HG03439 (cell line): ENCODE data around the gene TBC1D10A.

ENCODE experiments used
- ATAC-seq: cut with Tn5 transposase; IDR thresholded peaks from one replicate; pipeline ENCODE4 v1.9.1; 2021; ENCODE audit warnings: mild to moderate bottlenecking, moderate library complexity; ENCODE audit not compliant: unreplicated experiment

TBC1D10A gene

GRCh38 chr22:30326706-30327362, at the start of gene TBC1D10A:
TSS of gene TBC1D10A (minus strand) at chr22:30326941. CDS start at chr22:30326881, 60 bp downstream.
- ATAC-seq = peak; percentile 84

GRCh38 chr22:30375312-30375849, 48.6 kb upstream of the TBC1D10A start:
- no peak for ATAC-seq

GRCh38 chr22:30373331-30374325, 46.9 kb upstream of the TBC1D10A start:
- ATAC-seq = no peak

GRCh38 chr22:30372915-30373314, 46.2 kb upstream of the TBC1D10A start:
- no peak for ATAC-seq

- no peak for ATAC-seq
Observed at GRCh38 chr22:30371981-30372380, 45.2 kb upstream of the TBC1D10A start.

GRCh38 chr22:30371321-30371720, 44.6 kb upstream of the TBC1D10A start:
- no peak for ATAC-seq

- ATAC-seq = no peak
Observed at GRCh38 chr22:30370641-30371230, 44.0 kb upstream of the TBC1D10A start.

GRCh38 chr22:30368420-30368819, 41.7 kb upstream of the TBC1D10A start:
- ATAC-seq = no peak

- no peak for ATAC-seq
Observed at GRCh38 chr22:30365891-30366290, 39.1 kb upstream of the TBC1D10A start.

GRCh38 chr22:30362651-30363281, 36.0 kb upstream of the TBC1D10A start:
- no peak for ATAC-seq

- ATAC-seq = no peak
Observed at GRCh38 chr22:30361916-30362650, 35.3 kb upstream of the TBC1D10A start.

GRCh38 chr22:30358541-30358940, 31.8 kb upstream of the TBC1D10A start:
- ATAC-seq = no peak

GRCh38 chr22:30357650-30358215, 31.0 kb upstream of the TBC1D10A start:
- ATAC-seq = no peak

- ATAC-seq = no peak
Observed at GRCh38 chr22:30357236-30357570, 30.5 kb upstream of the TBC1D10A start.

GRCh38 chr22:30356449-30357235, 29.9 kb upstream of the TBC1D10A start, which contains the start of the genes CCDC157 and SF3A1:
TSS of gene CCDC157 (plus strand) at chr22:30357007. CDS start at chr22:30366001, 8,994 bp downstream.
TSS of gene SF3A1 (minus strand) at chr22:30356894. CDS start at chr22:30356792, 102 bp downstream.
- ATAC-seq = peak; percentile 91

- ATAC-seq = no peak
Observed at GRCh38 chr22:30354644-30355043, 27.9 kb upstream of the TBC1D10A start.

- ATAC-seq = no peak
Observed at GRCh38 chr22:30351226-30351625, 24.5 kb upstream of the TBC1D10A start.

- no peak for ATAC-seq
Observed at GRCh38 chr22:30348809-30349208, 22.1 kb upstream of the TBC1D10A start.

- ATAC-seq = no peak
Observed at GRCh38 chr22:30348404-30348803, 21.7 kb upstream of the TBC1D10A start.
